Gastroesophageal sphincter (tissue), 3 donors: ENCODE measurements around the gene NEU4.

Experiments used
- EP300 ChIP-seq: sonication (generic); formaldehyde crosslinking; IDR thresholded peaks from one replicate; pipeline ENCODE4 v1.6.1; 2017; ENCODE audit warnings: antibody characterized with exemption, mild to moderate bottlenecking
- POLR2A ChIP-seq, 2 donors: fragments of 450-650 bp; IDR thresholded peaks; one replicate each; pipeline ENCODE4 v1.6.1; 2017; ENCODE audit warnings: antibody characterized with exemption in 2 of 2, mild to moderate bottlenecking in 2 of 2, moderate library complexity in 1 of 2
- POLR2AphosphoS5 ChIP-seq: sonication (generic); formaldehyde crosslinking; IDR thresholded peaks from one replicate; pipeline ENCODE4 v1.6.1; 2017; ENCODE audit warnings: antibody characterized with exemption
- TF ChIP-seq, protein P1 (sequence below), 4 experiments: fragments of 200-600 bp in 2 of 4; fragments of 450-650 bp in 2 of 4; sonication (generic) in 1 of 4; IDR thresholded peaks; one replicate each; pipeline ENCODE4 v1.5.1; 2017 to 2019; ENCODE audit warnings: antibody characterized with exemption in 4 of 4, mild to moderate bottlenecking in 2 of 4, moderate library complexity in 2 of 4

GRCh38 chr2:241804326-241805229 lies 4.4 kb upstream of the NEU4 start:
- TF ChIP-seq, protein P1, sequence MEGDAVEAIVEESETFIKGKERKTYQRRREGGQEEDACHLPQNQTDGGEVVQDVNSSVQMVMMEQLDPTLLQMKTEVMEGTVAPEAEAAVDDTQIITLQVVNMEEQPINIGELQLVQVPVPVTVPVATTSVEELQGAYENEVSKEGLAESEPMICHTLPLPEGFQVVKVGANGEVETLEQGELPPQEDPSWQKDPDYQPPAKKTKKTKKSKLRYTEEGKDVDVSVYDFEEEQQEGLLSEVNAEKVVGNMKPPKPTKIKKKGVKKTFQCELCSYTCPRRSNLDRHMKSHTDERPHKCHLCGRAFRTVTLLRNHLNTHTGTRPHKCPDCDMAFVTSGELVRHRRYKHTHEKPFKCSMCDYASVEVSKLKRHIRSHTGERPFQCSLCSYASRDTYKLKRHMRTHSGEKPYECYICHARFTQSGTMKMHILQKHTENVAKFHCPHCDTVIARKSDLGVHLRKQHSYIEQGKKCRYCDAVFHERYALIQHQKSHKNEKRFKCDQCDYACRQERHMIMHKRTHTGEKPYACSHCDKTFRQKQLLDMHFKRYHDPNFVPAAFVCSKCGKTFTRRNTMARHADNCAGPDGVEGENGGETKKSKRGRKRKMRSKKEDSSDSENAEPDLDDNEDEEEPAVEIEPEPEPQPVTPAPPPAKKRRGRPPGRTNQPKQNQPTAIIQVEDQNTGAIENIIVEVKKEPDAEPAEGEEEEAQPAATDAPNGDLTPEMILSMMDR (IDR thresholded peaks at IDR 0.05), result no peak
- no peak for TF ChIP-seq POLR2A (IDR thresholded peaks at IDR 0.05)
- TF ChIP-seq EP300, result no peak
- TF ChIP-seq POLR2AphosphoS5, result no peak
